GM10847 (cell line): Measurements from ENCODE around the gene EEF1B2.

Experiments used
- POLR2A ChIP-seq: IDR thresholded peaks from 2 replicates; pipeline ENCODE4 v1.6.1; 2011; ENCODE audit not compliant: insufficient read length; ENCODE audit errors: extremely low read depth

Gene EEF1B2

DNA sequence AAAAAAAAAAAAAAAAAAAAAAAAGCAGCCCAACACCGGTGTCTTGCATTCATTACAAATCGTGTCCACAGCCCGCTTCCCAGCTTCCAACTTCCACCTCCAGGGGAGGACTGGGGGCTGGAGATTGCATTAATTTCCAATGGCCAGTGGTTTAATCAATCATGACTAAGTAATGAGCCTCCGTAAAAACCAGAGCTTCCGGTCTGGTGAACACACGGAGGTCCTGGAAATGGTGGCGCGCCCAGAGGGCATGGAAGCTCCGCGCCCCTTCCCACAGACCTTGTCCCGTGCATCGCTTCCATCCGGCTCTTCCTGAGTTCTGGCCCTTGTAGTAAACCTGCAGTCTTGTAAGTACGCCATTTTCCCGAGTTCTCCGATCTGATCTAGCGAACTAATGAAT, 43.6 kb downstream of the EEF1B2 start:
- TF ChIP-seq POLR2A = no peak

DNA sequence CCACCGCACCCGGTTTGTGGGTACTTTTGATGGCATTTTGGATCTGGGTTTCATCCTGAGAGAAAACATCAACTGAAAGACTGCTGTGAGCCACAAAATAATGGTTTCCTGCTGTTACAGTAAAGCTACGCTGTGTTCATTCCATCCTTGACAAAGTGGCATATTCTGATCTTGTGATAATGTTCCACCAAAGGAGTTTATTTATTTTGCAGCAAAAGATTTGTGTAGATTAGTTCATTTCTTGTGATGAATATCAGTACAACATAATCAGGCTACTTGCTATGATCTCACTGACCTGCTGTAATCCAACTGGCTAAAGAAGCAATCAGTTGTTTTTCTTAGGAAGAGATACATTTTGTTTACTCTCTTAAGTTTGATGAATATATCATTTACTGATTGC, 45.0 kb downstream of the EEF1B2 start:
- TF ChIP-seq POLR2A = no peak

DNA sequence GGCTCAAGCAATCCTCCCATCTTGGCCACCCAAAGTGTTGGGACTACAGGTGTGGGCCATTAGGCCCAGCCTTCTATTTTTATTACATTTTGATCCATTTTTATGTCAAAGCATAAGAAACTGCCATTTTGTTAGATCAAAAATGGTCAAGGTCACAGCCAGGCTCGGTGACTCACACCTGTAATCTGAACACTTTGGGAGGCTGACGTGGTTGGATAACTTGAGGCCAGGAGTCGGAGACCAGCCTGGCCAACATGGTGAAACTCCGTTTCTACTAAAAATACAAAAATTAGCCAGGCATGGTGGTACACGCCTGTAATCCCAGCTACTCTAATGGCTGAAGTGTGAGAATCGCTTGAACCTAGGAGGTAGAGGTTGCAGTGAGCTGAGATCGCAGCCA, 49.2 kb downstream of the EEF1B2 start:
- TF ChIP-seq POLR2A = no peak

DNA sequence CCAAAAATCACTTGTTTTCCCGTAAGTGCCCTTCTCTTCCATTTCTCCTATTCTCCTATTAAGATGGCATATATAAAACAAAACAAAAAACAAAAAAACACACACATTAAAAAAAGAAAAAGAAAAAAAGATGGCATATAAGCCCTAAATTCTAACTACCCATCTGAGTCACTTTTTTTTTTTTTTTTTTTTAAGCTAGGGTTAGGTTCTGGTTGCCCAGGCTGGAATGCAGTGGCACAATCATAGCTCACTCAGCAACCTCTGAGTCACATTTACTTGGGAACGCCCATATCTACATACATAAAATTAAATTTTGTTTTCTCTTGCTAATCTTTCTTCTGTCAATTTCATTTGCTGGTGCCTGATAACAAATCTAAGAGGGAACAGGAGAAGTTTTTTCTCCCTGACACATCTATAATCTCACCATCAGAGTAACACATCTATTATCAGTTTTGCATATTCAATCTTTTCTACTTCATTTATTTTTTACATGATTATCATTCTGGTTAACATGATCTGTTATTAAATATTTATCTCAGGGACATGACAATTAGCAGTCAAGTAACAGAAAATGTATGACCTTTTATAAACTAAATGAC, 52.1 kb downstream of the EEF1B2 start:
- TF ChIP-seq POLR2A = no peak
